MM.1S (cell line): Measurements from ENCODE around the gene LHFPL2.

ENCODE experiments used
- DNase-seq: peaks from one replicate; pipeline ENCODE4 v3.0.0-alpha.2; 2015
- H2AFZ ChIP-seq: fragments of 300-600 bp; sonication (generic); 2 replicates; pipeline ENCODE4 v1.6.0; 2016; ENCODE audit warnings: antibody characterized with exemption, low read length
- H3F3A ChIP-seq: fragments of 300-600 bp; sonication (generic); 2 replicates; pipeline ENCODE4 v1.6.1; 2016; ENCODE audit warnings: mild to moderate bottlenecking, antibody characterized with exemption, low read length, moderate library complexity, mixed read lengths; ENCODE audit not compliant: insufficient read depth
- H3K27ac ChIP-seq: fragments of 300-600 bp; sonication (generic); 2 replicates; pipeline ENCODE4 v1.5.1; 2016; ENCODE audit warnings: mild to moderate bottlenecking, low read length
- H3K27me3 ChIP-seq: fragments of 300-600 bp; sonication (generic); replicated peaks from 2 replicates; pipeline ENCODE4 v1.6.0; 2016; ENCODE audit warnings: low read length; ENCODE audit not compliant: insufficient read depth
- H3K36me3 ChIP-seq: fragments of 300-600 bp; sonication (generic); replicated peaks from 2 replicates; pipeline ENCODE4 v1.6.1; 2016; ENCODE audit warnings: mild to moderate bottlenecking, low read length, mixed read lengths; ENCODE audit not compliant: insufficient read depth
- H3K4me1 ChIP-seq: fragments of 300-600 bp; sonication (generic); 2 replicates; pipeline ENCODE4 v1.6.1; 2016; ENCODE audit warnings: low read length, mixed read lengths
- H3K4me2 ChIP-seq: fragments of 300-600 bp; sonication (generic); 2 replicates; pipeline ENCODE4 v1.6.0; 2016; ENCODE audit warnings: low read depth, low read length
- H3K4me3 ChIP-seq: fragments of 300-600 bp; sonication (generic); 2 replicates; pipeline ENCODE4 v1.5.1; 2016; ENCODE audit warnings: low read length, mixed read lengths
- H3K79me2 ChIP-seq: fragments of 300-600 bp; sonication (generic); 2 replicates; pipeline ENCODE4 v1.6.1; 2016; ENCODE audit warnings: mixed run types, low read length, mixed read lengths
- H3K9ac ChIP-seq: fragments of 300-600 bp; sonication (generic); 2 replicates; pipeline ENCODE4 v1.6.1; 2016; ENCODE audit warnings: low read length, mixed read lengths
- H3K9me2 ChIP-seq: fragments of 300-600 bp; sonication (generic); replicated peaks from 2 replicates; pipeline ENCODE4 v1.6.1; 2016; ENCODE audit warnings: mild to moderate bottlenecking, low read length, mixed read lengths; ENCODE audit not compliant: insufficient read depth
- H3K9me3 ChIP-seq: fragments of 300-600 bp; sonication (generic); replicated peaks from 2 replicates; pipeline ENCODE4 v1.6.1; 2016; ENCODE audit warnings: mild to moderate bottlenecking, low read length, mixed read lengths; ENCODE audit not compliant: insufficient read depth
- H4K20me1 ChIP-seq: fragments of 300-600 bp; sonication (generic); 2 replicates; pipeline ENCODE4 v1.6.1; 2016; ENCODE audit warnings: mild to moderate bottlenecking, low read length, moderate library complexity, mixed read lengths; ENCODE audit not compliant: insufficient read depth
- CTCF ChIP-seq: fragments of 300-600 bp; sonication (generic); IDR thresholded peaks from 2 replicates; pipeline ENCODE4 v1.5.1; 2016; ENCODE audit warnings: antibody characterized with exemption, low read length, mixed read lengths
- EZH2 ChIP-seq: fragments of 300-600 bp; sonication (generic); optimal IDR thresholded peaks from 2 replicates; pipeline ENCODE3; 2017; ENCODE audit warnings: low read depth, mild to moderate bottlenecking, antibody characterized with exemption, low read length, mixed read lengths
- EZH2phosphoT487 ChIP-seq: fragments of 300-600 bp; sonication (generic); IDR thresholded peaks from 2 replicates; pipeline ENCODE4 v1.6.1; 2018; ENCODE audit warnings: antibody characterized with exemption, low read length

LHFPL2 gene

GRCh38 chr5:78659114-78659513 lies 10.5 kb upstream of the LHFPL2 start:
- no peak overlapping the region for H3K4me3 ChIP-seq
- H3K27me3 ChIP-seq, result no peaks in the 10 kb centered on the region
- no peak overlapping the region for H3K9ac ChIP-seq
- H4K20me1 ChIP-seq, result no peaks in the 10 kb centered on the region
- H3K79me2 ChIP-seq, result no peaks in the 10 kb centered on the region
- H3K4me1 ChIP-seq, result peaks cover 20% of the 10 kb centered on the region
- no peaks in the 10 kb centered on the region for H3K36me3 ChIP-seq
- H3K9me3 ChIP-seq, result no peaks in the 10 kb centered on the region
- H2AFZ ChIP-seq, result no peak overlapping the region
- no peaks in the 10 kb centered on the region for H3K9me2 ChIP-seq
- no peak for DNase-seq
- H3K4me2 ChIP-seq, result no peak overlapping the region
- no peak for TF ChIP-seq EZH2
- no peak for TF ChIP-seq CTCF
- no peak for TF ChIP-seq EZH2phosphoT487
- no peaks in the 10 kb centered on the region for H3F3A ChIP-seq
- H3K27ac ChIP-seq, result no peak overlapping the region

GRCh38 chr5:78657201-78657600 lies 8.6 kb upstream of the LHFPL2 start:
- no peak for DNase-seq
- no peaks in the 10 kb centered on the region for H3F3A ChIP-seq
- H3K27me3 ChIP-seq, result no peaks in the 10 kb centered on the region
- TF ChIP-seq CTCF (no peak), EZH2phosphoT487 (no peak), EZH2 (no peak)
- H3K9ac ChIP-seq, result no peak overlapping the region
- H3K4me1 ChIP-seq, result peaks cover 17% of the 10 kb centered on the region
- no peak overlapping the region for H3K4me3 ChIP-seq
- H3K27ac ChIP-seq, result no peak overlapping the region
- no peaks in the 10 kb centered on the region for H4K20me1 ChIP-seq
- no peaks in the 10 kb centered on the region for H3K9me3 ChIP-seq
- no peaks in the 10 kb centered on the region for H3K36me3 ChIP-seq
- no peak overlapping the region for H3K4me2 ChIP-seq
- H3K9me2 ChIP-seq, result no peaks in the 10 kb centered on the region
- no peaks in the 10 kb centered on the region for H3K79me2 ChIP-seq
- H2AFZ ChIP-seq, result no peak overlapping the region

GRCh38 chr5:78655746-78656290 lies 7.2 kb upstream of the LHFPL2 start:
- Histone ChIP-seq H3K4me1 (peaks cover 9% of the 10 kb centered on the region; the same call in 1 of the 2 replicates), H3K36me3 (no peaks in the 10 kb centered on the region), H3K27ac (no peak overlapping the region), H3K9me2 (no peaks in the 10 kb centered on the region), H3K9me3 (no peaks in the 10 kb centered on the region), H4K20me1 (no peaks in the 10 kb centered on the region), H3K79me2 (no peaks in the 10 kb centered on the region), H3K27me3 (no peaks in the 10 kb centered on the region), H3K9ac (no peak overlapping the region), H2AFZ (no peak overlapping the region), H3K4me2 (no peak overlapping the region), H3F3A (no peaks in the 10 kb centered on the region), H3K4me3 (no peak overlapping the region)
- DNase-seq, result no peak
- TF ChIP-seq EZH2 (no peak), EZH2phosphoT487 (no peak), CTCF (no peak)
